ENCODE data around the gene ABCB11.
"Not testable (repeated sequence)": the region's sequence is repeated elsewhere in the genome, so short reads cannot be mapped to it uniquely, and the experiment has no call there.

Gene ABCB11

GRCh38 chr2:169015943-169016342 lies 15.2 kb downstream of the ABCB11 start:
- DNase-seq (ENCODE audit: low read depth, low spot score) = no peak
- in situ Hi-C loops (cut with HindIII; ENCODE audit: low sequenced_read_pairs) = no loop called here
- H3K4me3 ChIP-seq (ENCODE audit: low read depth, low read length) = no peak overlapping the region
- no peak for TF ChIP-seq CTCF (IDR thresholded peaks at IDR 0.05; ENCODE audit: low read depth, low read length)

- in situ Hi-C loops (cut with HindIII; ENCODE audit: low sequenced_read_pairs) = no loop called here
- TF ChIP-seq CTCF (IDR thresholded peaks at IDR 0.05; ENCODE audit: low read depth, low read length) = no peak
- no peak overlapping the region for H3K4me3 ChIP-seq (ENCODE audit: low read depth, low read length)
- no peak for DNase-seq (ENCODE audit: low read depth, low spot score)
Observed at GRCh38 chr2:169014780-169015179, 16.3 kb downstream of the ABCB11 start.

- in situ Hi-C loops (cut with HindIII; ENCODE audit: low sequenced_read_pairs) = no loop called here
- DNase-seq (ENCODE audit: low read depth, low spot score) = no peak
- no peak for TF ChIP-seq CTCF (IDR thresholded peaks at IDR 0.05; ENCODE audit: low read depth, low read length)
Observed at GRCh38 chr2:169013628-169014026, 17.5 kb downstream of the ABCB11 start.

GRCh38 chr2:169012812-169013627 lies 18.1 kb downstream of the ABCB11 start:
- no peak for TF ChIP-seq CTCF (IDR thresholded peaks at IDR 0.05; ENCODE audit: low read depth, low read length)
- in situ Hi-C loops (cut with HindIII; ENCODE audit: low sequenced_read_pairs) = no loop called here
- no peak for DNase-seq (ENCODE audit: low read depth, low spot score)

More at GRCh38 chr2:169013628-169014026, 17.5 kb downstream of the ABCB11 start:
- H3K4me3 ChIP-seq (ENCODE audit: low read depth, low read length) = no peak overlapping the region

GRCh38 chr2:169012191-169012792 lies 18.8 kb downstream of the ABCB11 start:
- H3K4me3 ChIP-seq (ENCODE audit: low read depth, low read length); in situ Hi-C loops (cut with HindIII; ENCODE audit: low sequenced_read_pairs): not testable (repeated sequence)
- peak; percentile 80 for DNase-seq (ENCODE audit: low read depth, low spot score)

More at GRCh38 chr2:169012812-169013627, 18.1 kb downstream of the ABCB11 start:
- no peak overlapping the region for H3K4me3 ChIP-seq (ENCODE audit: low read depth, low read length)

- H3K4me3 ChIP-seq (ENCODE audit: low read depth, low read length) = no peak overlapping the region
- in situ Hi-C loops (cut with HindIII; ENCODE audit: low sequenced_read_pairs) = no loop called here
- TF ChIP-seq CTCF (IDR thresholded peaks at IDR 0.05; ENCODE audit: low read depth, low read length) = no peak
- DNase-seq (ENCODE audit: low read depth, low spot score) = no peak
Observed at GRCh38 chr2:169011698-169012097, 19.4 kb downstream of the ABCB11 start.
